NCI-H2196 treated with DMSO at 0.1 percent for 48 hours (cell line): ENCODE measurements around the gene DMD.

Experiments used
- DNase-seq: peaks from one replicate; lab custom pipeline; 2025; ENCODE audit not compliant: unreplicated experiment; lab: John Stamatoyannopoulos, UW

Gene DMD

DNA sequence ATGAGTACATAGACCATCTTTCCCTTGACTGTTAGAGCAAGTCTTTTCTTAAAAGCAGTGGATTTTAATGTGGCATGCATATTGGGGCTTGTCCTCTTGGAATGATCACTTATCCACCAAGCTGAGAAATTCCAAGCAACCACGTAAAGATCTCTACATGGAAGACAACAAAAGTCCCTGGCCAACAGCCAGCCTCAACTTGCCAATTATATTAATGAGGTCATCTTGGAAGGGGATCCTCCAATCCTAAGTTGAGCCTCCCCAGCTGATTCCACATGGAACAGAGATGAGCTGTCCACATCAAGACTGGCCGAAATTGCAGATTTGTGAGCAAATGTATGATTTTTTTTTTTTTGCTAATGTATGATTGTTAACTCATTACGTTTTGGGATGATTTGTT is 2118.9 kb downstream of the DMD start:
- no peak for DNase-seq

DNA sequence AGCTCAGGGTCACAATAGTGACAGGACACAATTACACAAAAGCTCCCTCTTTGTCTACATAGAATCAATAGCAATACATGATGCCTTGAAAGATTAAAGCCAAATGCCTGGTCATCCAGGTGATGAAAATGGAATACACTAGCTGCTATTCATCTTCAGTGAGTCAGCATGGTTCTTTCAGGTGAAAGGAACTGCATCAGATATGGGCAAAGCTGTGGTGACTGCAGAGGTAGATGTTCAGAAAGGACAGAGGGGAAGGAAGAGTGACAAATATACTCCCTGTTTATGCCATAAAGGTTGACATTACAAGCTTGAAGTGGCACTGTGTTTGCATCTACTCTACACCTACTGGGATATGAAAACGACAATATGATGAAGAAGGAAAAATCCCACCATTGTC is 2119.5 kb downstream of the DMD start:
- no peak for DNase-seq

- DNase-seq = no peak
Observed at GRCh38 chrX:31074522-31074921, 2136.8 kb downstream of the DMD start.

- DNase-seq = no peak
Observed at GRCh38 chrX:31071725-31072124, 2139.6 kb downstream of the DMD start, which contains the start of gene FTHL17. Gene FTHL17, minus strand, starts transcription at chrX:31072041. Its CDS starts 88 bp downstream, at chrX:31071953.

- no peak for DNase-seq
Observed at GRCh38 chrX:31071262-31071661, 2140.1 kb downstream of the DMD start.

DNA sequence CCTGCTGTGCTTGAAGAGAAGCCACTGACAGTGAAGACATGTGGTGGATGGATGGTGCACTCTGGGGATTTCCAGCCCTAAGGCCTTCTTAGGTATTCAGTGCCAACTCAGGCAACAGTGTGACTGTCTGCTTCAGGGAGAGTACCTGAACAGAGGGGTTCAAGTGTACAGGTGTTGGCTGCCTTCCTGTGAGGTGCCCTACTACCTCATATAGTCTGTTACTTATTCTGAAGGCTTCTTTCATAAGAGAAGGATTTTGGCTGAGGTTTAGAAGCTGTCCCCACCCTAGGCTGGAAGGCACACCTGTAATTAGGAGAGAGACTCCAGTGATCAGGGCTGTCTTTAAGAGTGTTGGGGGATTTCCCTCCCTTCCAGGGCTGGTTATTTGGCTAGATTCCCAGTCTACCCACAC is 2141.3 kb downstream of the DMD start:
- DNase-seq = no peak
